WTC11 (cell line): ENCODE measurements around the gene PALMD. TPM values are rescaled to one million over a fixed set of nuclear protein-coding genes. Genes with fewer than 3 reads are reported as not detected.

Source experiments
- ATAC-seq: fragments of 200-7000 bp; cut with Tn5 transposase; 2 replicates; pipeline ENCODE4 v1.10.0; 2021; ENCODE audit warnings: mild to moderate bottlenecking, moderate library complexity
- CTCF ChIA-PET: fragments of 300-600 bp; sonication (Branson Sonifier 250); formaldehyde crosslinking; loops from one replicate; lab custom pipeline; 2021; ENCODE audit warnings: antibody characterized with exemption; lab: Charles Lee
- POLR2A ChIA-PET: fragments of 350-600 bp; sonication (Branson Sonifier 250); formaldehyde crosslinking; loops from one replicate; lab custom pipeline; 2021; ENCODE audit warnings: antibody characterized with exemption; lab: Charles Lee
- DNase-seq: peaks from one replicate; pipeline ENCODE4 v3.0.0; 2021; ENCODE audit warnings: low spot score
- H3K27ac Mint-ChIP-seq: 2 replicates; pipeline ENCODE4 v1.8.0; 2021; ENCODE audit warnings: mixed read lengths
- H3K27me3 Mint-ChIP-seq: 2 replicates; pipeline ENCODE4 v1.8.0; 2021; ENCODE audit warnings: low read depth, mild to moderate bottlenecking, moderate library complexity, mixed read lengths
- H3K36me3 Mint-ChIP-seq: 2 replicates; pipeline ENCODE4 v1.8.0; 2021; ENCODE audit warnings: mixed read lengths
- H3K4me1 Mint-ChIP-seq: 2 replicates; pipeline ENCODE4 v1.8.0; 2022; ENCODE audit warnings: mixed read lengths
- H3K4me3 Mint-ChIP-seq: 2 replicates; pipeline ENCODE4 v1.8.0; 2021; ENCODE audit warnings: mild to moderate bottlenecking, moderate library complexity, mixed read lengths
- H3K9me3 Mint-ChIP-seq: 2 replicates; pipeline ENCODE4 v1.8.0; 2021; ENCODE audit warnings: mixed read lengths
- ATF6 ChIP-seq: sonication (generic); formaldehyde crosslinking; IDR thresholded peaks from 2 replicates; pipeline ENCODE4 v1.8.1; 2023; ENCODE audit warnings: mild to moderate bottlenecking, missing genetic modification reagents
- E2F4 ChIP-seq: sonication (generic); formaldehyde crosslinking; IDR thresholded peaks from 2 replicates; pipeline ENCODE4 v1.8.1; 2022; ENCODE audit warnings: low read depth, mild to moderate bottlenecking, moderate library complexity, missing genetic modification reagents, borderline replicate concordance
- HMGA2 ChIP-seq: fragments of 250-450 bp; sonication (Bioruptor Pico); IDR thresholded peaks from 2 replicates; pipeline ENCODE4 v1.4.0; 2021; ENCODE audit warnings: mild to moderate bottlenecking, moderate library complexity
- HMGXB4 ChIP-seq: sonication (generic); formaldehyde crosslinking; IDR thresholded peaks from 2 replicates; pipeline ENCODE4 v1.8.1; 2023; ENCODE audit warnings: mild to moderate bottlenecking, moderate library complexity, missing genetic modification reagents
- MAX ChIP-seq: sonication (generic); formaldehyde crosslinking; IDR thresholded peaks from 2 replicates; pipeline ENCODE4 v1.8.0; 2022; ENCODE audit warnings: mild to moderate bottlenecking, missing genetic modification reagents
- PRDM15 ChIP-seq: sonication (generic); formaldehyde crosslinking; IDR thresholded peaks from 2 replicates; pipeline ENCODE4 v1.8.0; 2022; ENCODE audit warnings: missing genetic modification reagents
- RELA ChIP-seq: sonication (generic); formaldehyde crosslinking; IDR thresholded peaks from 2 replicates; pipeline ENCODE4 v1.8.1; 2022; ENCODE audit warnings: missing genetic modification reagents, mild to moderate bottlenecking, borderline replicate concordance
- SOX15 ChIP-seq: fragments of 250-450 bp; sonication (Bioruptor Pico); IDR thresholded peaks from 2 replicates; pipeline ENCODE4 v1.9.0; 2021; ENCODE audit warnings: mild to moderate bottlenecking
- ZNF425 ChIP-seq: fragments of 250-450 bp; sonication (Bioruptor Pico); conservative IDR thresholded peaks from 2 replicates; pipeline ENCODE4 v1.9.0; 2021; ENCODE audit warnings: mild to moderate bottlenecking
- total RNA-seq: library from RNA; stranded (reverse); gene quantifications from 3 replicates; pipeline ENCODE4 v1.2.3, GENCODE V29; 2021

PALMD gene
- total RNA-seq, 1 experiment from 2014 or later: 0.07 TPM

- H3K4me3 Mint-ChIP-seq: no peak overlapping the region
- no peaks in the 10 kb centered on the region for H3K9me3 Mint-ChIP-seq
- no peak overlapping the region for H3K27ac Mint-ChIP-seq
- CTCF ChIA-PET: no interaction called here
- DNase-seq (no peak), ATAC-seq (no peak; the same call in 1 of the 2 replicates)
- H3K36me3 Mint-ChIP-seq: no peaks in the 10 kb centered on the region
- H3K4me1 Mint-ChIP-seq: peaks cover 9% of the 10 kb centered on the region
- POLR2A ChIA-PET: no interaction called here
- no peak for TF ChIP-seq HMGXB4 (CRISPR knock-in tag)
- H3K27me3 Mint-ChIP-seq: no peaks in the 10 kb centered on the region; the same call in 1 of the 2 replicates
Measured at GRCh38 chr1:99680270-99680669, 34.4 kb downstream of the PALMD start.

- H3K27me3 Mint-ChIP-seq: no peaks in the 10 kb centered on the region; the same call in 1 of the 2 replicates
- no peak for TF ChIP-seq RELA (CRISPR knock-in tag)
- TF ChIP-seq, all 79 proteins: peak for 0
- DNase-seq (no peak), ATAC-seq (no peak)
- Mint-ChIP-seq H3K9me3 (no peaks in the 10 kb centered on the region), H3K4me3 (no peak overlapping the region), H3K4me1 (peaks cover 9% of the 10 kb centered on the region), H3K27ac (no peak overlapping the region), H3K36me3 (no peaks in the 10 kb centered on the region)
- CTCF ChIA-PET: no interaction called here
- POLR2A ChIA-PET: no interaction called here
Measured at GRCh38 chr1:99681583-99681982, 35.7 kb downstream of the PALMD start.

GRCh38 chr1:99682291-99682751 is 36.4 kb downstream of the PALMD start:
- H3K9me3 Mint-ChIP-seq: no peaks in the 10 kb centered on the region
- ChIA-PET POLR2A (no interaction called here), CTCF (no interaction called here)
- no peak overlapping the region for H3K4me3 Mint-ChIP-seq
- no peak overlapping the region for H3K27ac Mint-ChIP-seq
- no peaks in the 10 kb centered on the region; the same call in 1 of the 2 replicates for H3K27me3 Mint-ChIP-seq
- TF ChIP-seq PRDM15 (CRISPR knock-in tag): no peak
- no peak for TF ChIP-seq ZNF425 (CRISPR knock-in tag)
- TF ChIP-seq SOX15 (CRISPR knock-in tag): no peak
- no peak for TF ChIP-seq MAX (CRISPR knock-in tag)
- no peak for TF ChIP-seq ATF6 (CRISPR knock-in tag)
- no peak for TF ChIP-seq RELA (CRISPR knock-in tag)
- TF ChIP-seq E2F4 (CRISPR knock-in tag): no peak
- TF ChIP-seq HMGA2 (CRISPR knock-in tag): no peak
- peaks cover 9% of the 10 kb centered on the region for H3K4me1 Mint-ChIP-seq
- no peaks in the 10 kb centered on the region for H3K36me3 Mint-ChIP-seq
- no peak for DNase-seq
- no peak for ATAC-seq
